GM19193 (cell line): ENCODE data around the gene SLC5A10.

Source experiments
- POLR2A ChIP-seq: IDR thresholded peaks from 4 replicates; pipeline ENCODE4 v1.6.1; 2011; ENCODE audit not compliant: insufficient read depth, insufficient read length; ENCODE audit errors: extremely low read depth

Gene SLC5A10

DNA sequence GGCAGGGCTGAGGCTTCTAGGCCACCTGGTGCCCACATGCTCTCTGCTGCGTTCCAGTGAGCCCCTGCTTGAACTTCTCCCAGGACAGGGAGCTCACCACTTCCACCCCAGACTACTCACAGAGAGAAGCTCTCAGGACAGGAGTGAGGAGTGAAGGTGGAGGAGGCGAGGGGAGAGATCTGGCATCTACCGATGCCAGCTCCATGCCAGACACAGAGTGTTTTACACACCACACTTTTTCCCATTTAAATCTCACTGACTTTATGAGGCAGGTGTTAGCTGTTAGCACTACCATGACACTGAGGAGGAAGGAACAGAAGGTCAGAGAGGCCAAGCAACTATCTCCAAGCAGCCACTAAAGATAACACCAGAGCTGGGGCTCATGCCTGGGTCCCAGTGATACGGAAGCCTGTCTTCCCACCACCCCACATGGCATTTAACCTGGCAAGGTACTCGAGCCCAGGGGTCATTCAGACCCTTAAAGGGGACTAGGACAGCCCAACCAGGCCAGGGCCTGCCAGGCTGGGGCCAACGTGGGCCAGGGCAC is 45.8 kb downstream of the SLC5A10 start:
- TF ChIP-seq POLR2A, result no peak

GRCh38 chr17:18999394-18999793 is 47.4 kb downstream of the SLC5A10 start:
- no peak for TF ChIP-seq POLR2A

DNA sequence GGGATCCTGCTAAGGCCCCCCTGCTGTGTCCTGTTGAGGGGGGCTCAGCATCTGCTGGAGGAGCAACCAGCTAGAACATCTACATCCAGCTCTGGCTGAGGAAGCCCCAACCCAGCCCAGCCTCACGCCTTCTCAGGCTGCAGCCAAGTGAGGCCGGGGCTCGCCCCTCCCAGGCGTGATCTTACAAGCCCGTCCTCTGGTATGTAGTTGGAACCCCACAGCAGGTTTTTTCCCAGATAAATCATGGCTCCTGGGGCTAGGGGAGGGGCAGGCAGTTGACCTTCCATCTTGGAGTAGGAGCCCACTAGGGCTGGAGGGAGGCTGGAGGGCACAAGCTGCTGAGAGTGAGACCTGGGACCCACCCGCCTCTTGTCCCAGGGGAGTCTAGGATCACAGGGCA is 47.9 kb downstream of the SLC5A10 start:
- TF ChIP-seq POLR2A, result no peak

DNA sequence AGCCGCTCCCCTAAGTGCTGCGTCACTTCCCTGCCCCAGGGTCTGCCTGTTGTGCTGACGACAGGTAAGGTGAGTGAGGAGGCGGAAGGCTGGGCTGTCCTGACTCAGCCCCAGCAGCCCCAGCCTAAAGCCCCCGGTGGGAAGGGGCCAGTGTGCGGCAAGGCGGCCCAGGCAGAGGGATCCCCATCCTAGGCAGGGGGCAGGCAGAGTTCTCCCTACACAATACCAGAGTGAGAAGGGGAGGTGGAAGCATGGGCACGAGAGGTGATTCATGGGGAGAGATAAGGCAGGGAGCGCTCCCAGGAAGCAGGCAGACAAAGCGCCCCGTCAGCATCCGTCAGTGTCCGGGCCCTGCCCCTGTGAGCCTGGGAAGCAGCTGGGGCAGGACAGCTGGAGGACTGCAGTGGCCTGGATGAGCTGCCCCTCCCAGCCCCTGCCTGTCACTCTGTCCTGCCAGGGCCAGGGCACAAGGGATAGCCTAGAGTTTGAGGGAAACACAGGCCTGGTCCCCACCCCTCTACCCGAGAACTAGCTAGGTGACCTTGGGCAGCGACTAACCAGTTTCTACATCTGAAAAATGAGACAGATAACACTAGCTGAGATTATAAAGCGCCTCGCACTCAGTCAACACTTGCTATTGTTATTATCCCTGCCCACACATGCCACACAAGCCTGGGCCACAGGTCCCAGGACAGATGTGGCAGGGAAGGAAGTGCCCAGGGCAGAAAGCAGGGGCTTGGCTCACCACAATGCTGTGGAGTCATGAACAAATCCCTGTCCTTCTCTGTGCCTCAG is 48.8 kb downstream of the SLC5A10 start:
- TF ChIP-seq POLR2A, result no peak

DNA sequence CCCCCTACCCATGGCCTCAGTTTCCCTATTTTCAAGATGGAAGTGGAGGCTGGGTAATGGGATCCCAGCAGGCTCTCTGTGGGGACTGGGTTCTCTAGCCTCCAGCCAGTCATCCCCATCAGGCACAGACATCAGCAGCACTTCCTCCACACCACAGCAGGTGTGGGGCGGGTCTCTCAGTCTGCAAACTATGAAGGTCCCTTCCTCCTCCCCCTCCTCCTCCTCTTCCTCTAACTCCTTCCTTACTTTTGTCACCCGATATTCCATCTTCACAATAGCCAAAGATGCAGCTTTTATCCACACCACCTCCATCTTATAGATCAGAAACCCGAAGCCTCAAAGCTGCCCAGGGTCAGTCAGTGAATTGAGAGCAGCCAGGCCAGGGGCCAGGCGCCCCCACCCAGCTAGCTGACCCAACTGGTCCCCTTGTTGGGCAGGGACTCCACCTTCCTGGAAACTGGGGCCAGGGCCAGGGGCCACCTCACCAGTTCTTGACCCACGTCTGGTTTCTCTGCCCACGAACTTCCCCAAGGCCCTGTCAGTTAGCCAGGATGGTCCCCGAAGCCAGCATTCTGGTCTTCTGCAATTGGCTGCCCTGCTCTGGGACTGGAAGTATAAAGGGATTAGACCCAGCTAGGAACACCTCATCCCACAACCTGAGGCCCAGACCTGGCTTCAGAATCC is 50.1 kb downstream of the SLC5A10 start:
- TF ChIP-seq POLR2A, result no peak

DNA sequence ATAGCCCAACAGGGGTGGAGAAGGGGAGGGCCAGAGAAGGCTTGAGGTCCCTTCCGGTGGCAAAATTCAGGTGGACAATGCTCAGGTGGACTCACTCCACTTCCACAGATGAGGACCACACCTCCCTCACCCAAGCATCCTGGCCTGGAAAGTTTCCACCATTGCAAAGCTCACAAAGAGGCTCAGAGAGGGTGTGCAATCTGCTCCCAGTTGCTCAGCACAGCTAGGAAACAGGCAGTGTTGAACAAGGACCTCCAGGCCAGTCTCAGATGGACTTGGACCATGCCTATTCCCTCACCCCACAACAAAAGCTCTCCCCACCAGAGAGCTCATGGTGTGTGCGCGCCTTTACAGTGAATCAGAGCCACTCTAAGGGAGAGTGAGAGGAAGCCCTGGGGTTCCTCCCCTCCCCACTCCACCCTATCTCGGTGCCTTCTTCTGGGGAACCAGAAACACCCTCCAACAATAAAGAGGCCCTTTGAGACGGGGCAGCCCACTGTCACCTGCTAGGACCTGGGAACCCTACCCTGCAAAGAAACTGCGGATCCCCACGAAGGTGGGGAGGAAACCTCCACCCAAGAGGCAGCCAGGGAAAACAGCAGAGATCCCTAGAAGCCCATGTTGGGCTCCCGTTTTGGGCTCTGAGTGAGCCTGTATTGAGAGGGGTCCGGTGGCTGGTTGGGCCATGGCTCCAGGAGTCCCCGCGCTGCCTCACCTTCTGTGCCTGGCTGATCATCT is 51.0 kb downstream of the SLC5A10 start:
- no peak for TF ChIP-seq POLR2A

DNA sequence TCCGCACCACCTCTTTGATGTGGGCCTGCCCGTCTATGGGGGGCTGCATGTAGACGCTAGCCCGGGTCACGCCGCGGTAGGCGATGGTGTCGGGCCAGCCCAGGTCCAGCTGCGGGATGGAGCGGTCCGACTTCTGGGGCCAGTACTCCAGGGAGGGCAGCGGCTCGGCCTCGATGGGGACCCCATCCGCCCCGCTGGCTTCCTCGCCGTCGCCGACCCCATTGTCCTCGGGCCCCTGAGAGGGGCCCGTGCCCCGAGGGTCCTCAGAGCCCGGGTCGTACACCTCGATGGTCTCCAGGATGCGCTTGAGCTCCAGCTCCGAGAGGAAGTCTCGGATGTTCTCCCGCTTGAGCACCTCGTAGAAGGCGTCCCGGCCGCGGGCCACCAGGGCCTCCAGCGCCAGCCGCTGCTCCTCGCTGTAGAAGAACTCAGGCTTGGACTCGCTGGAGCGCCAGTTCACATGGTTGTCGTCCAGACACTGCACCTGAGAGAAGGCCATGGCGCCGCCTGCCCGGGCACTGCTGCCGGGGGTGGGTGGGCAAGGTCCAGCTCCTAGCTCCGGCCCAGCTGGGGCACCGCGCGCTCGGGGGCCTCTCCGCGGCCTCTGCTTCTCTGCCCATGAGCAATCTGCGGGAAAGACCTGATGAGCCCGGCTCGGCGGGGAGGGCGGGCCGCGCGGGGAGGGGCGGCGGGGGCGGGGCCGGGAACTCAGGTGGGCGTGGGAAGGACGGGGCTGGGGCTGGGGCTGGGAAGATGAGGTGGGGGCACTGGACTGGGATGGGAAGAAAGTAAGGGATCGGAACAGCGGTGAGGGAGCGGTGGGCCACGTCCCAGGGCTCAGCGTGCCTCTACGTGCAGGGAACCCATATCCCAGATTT is 51.8 kb downstream of the SLC5A10 start:
- no peak for TF ChIP-seq POLR2A

DNA sequence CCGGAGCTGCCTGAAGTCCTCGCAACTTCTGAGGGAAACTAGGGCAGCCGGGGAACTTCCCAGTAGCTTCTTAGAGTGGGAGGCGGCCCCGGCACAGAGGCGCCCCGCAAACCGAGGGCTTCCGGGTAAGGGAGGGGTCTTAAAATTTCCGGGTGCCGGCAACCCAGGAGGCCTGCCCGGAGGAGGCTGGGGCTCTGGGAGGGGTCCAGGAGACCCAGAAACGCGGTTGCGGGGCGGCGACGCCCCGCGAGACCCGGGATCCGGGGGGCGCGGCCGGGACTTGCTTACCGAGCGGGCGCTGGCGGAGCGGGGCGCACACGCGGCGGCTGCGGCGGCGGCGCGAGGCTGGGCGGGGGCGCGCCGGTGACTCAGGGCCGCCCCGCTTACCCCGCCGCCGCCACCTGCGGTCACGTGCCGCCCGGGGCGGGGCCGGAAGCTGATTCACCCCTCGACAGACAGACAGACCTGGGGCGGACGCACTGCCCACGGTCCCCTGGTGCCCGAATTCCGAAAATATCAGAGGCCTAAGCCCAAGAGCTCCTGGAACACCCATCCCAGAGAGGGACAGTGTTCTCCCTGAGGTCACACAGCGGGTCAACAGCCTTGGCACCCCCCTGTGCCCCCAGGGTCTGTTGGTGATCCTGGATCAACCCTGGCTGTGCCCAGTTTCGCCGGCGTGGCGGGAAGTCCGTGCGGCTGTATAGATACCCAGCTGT is 52.6 kb downstream of the SLC5A10 start, which contains the start of gene FAM83G:
FAM83G (minus strand) TSS at position 344 of the 716 bp plus-strand sequence. CDS start 723 bp downstream, outside the sequence.
- peak; percentile 71 for TF ChIP-seq POLR2A

- TF ChIP-seq POLR2A, result no peak
Observed at GRCh38 chr17:19005137-19005773, 53.3 kb downstream of the SLC5A10 start.

GRCh38 chr17:19005789-19006430 is 53.9 kb downstream of the SLC5A10 start:
- TF ChIP-seq POLR2A, result no peak

DNA sequence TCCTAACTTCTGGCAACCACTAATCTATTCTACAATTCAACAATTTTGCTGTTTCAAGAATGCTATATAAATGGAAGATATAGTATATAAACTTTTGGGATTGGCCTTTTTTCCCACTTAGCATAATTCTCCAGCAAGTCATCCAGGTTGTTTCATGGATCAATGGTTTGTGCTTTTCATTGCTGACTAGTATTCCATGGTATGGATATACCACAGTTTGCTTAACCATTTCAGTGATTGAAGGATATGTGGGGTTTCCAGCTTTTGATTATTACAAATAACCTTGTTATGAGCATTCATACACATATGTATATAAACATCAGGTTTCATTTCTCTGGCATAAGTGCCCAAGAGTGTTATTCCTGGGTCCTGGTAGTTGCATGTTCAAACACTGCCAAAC is 54.7 kb downstream of the SLC5A10 start:
- no peak for TF ChIP-seq POLR2A

DNA sequence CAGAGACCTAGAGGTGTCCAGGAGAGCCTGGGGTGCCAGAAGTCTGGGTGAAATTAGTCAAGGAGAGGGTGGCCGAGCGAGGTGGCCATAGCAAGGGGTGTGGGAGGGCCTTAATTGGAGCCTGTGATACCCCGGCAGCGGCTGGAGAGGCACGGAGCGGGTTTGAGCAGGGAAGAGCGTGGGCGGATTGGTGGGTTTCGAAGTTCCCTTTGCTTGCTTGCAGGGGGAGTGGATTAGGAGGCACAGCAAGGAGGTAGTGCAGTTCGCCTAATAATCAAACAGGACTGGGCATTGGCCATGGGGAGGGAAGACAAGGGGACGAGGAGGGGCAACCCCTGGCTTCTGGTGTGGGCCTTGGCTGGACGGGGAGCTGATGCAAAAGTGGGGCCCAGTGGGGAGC is 58.0 kb downstream of the SLC5A10 start:
- TF ChIP-seq POLR2A, result no peak
